BLaER1 (cell line): ENCODE data around the gene SLC39A7.
A peak's percentile ranks its signal among the peaks of the same experiment; 100 is the strongest.

Experiments used
- H3K27ac ChIP-seq: shearing (Covaris generic); formaldehyde crosslinking; 2 replicates; pipeline ENCODE4 v1.8.1; 2022
- H3K27me3 ChIP-seq: shearing (Covaris generic); formaldehyde crosslinking; 2 replicates; pipeline ENCODE4 v1.8.1; 2022
- H3K36me3 ChIP-seq: shearing (Covaris generic); formaldehyde crosslinking; 2 replicates; pipeline ENCODE4 v1.8.1; 2022
- H3K4me1 ChIP-seq: shearing (Covaris generic); formaldehyde crosslinking; 2 replicates; pipeline ENCODE4 v1.8.1; 2022
- H3K4me2 ChIP-seq: shearing (Covaris generic); formaldehyde crosslinking; 2 replicates; pipeline ENCODE4 v1.8.1; 2022
- H3K4me3 ChIP-seq: shearing (Covaris generic); formaldehyde crosslinking; 2 replicates; pipeline ENCODE4 v1.8.1; 2022
- H3K9ac ChIP-seq: shearing (Covaris generic); formaldehyde crosslinking; 2 replicates; pipeline ENCODE4 v1.8.1; 2022
- H3K9me3 ChIP-seq: shearing (Covaris generic); formaldehyde crosslinking; 2 replicates; pipeline ENCODE4 v1.8.1; 2022
- H4K20me1 ChIP-seq: shearing (Covaris generic); formaldehyde crosslinking; 2 replicates; pipeline ENCODE4 v1.8.1; 2022
- Cebpa-rat ChIP-seq: shearing (Covaris generic); IDR thresholded peaks from 2 replicates; pipeline ENCODE4 v1.8.1; 2022

SLC39A7 gene

GRCh38 chr6:33189164-33189563 lies 11.5 kb upstream of the SLC39A7 start:
- peaks cover 18% of the 10 kb centered on the region for H3K4me1 ChIP-seq
- H3K27me3 ChIP-seq: peaks cover 37% of the 10 kb centered on the region
- H3K4me3 ChIP-seq: no peak overlapping the region
- 0 out of 2 replicates have a peak, but pooled peaks cover 3% of the 10 kb centered on the region for H3K9me3 ChIP-seq
- H3K4me2 ChIP-seq: no peak overlapping the region
- H3K9ac ChIP-seq: no peak overlapping the region
- H4K20me1 ChIP-seq: peaks cover 17% of the 10 kb centered on the region
- H3K36me3 ChIP-seq: peaks cover 7% of the 10 kb centered on the region
- H3K27ac ChIP-seq: no peak overlapping the region
- no peak for TF ChIP-seq Cebpa-rat

GRCh38 chr6:33189625-33190448 lies 10.8 kb upstream of the SLC39A7 start:
- peaks cover 23% of the 10 kb centered on the region for H4K20me1 ChIP-seq
- TF ChIP-seq Cebpa-rat: no peak
- H3K9me3 ChIP-seq: no peaks in the 10 kb centered on the region
- H3K4me2 ChIP-seq: no peak overlapping the region
- no peak overlapping the region for H3K9ac ChIP-seq
- H3K4me3 ChIP-seq: no peak overlapping the region
- H3K27me3 ChIP-seq: peaks cover 37% of the 10 kb centered on the region
- H3K36me3 ChIP-seq: peaks cover 14% of the 10 kb centered on the region
- H3K27ac ChIP-seq: no peak overlapping the region
- H3K4me1 ChIP-seq: peaks cover 16% of the 10 kb centered on the region

- TF ChIP-seq Cebpa-rat: no peak
- Histone ChIP-seq H3K4me3 (no peak overlapping the region), H3K27ac (no peak overlapping the region), H4K20me1 (peaks cover 30% of the 10 kb centered on the region), H3K4me1 (peaks cover 16% of the 10 kb centered on the region), H3K36me3 (peaks cover 22% of the 10 kb centered on the region), H3K9me3 (no peaks in the 10 kb centered on the region), H3K27me3 (peaks cover 37% of the 10 kb centered on the region), H3K4me2 (no peak overlapping the region), H3K9ac (no peak overlapping the region)
These were observed 10.1 kb upstream of the SLC39A7 start for GRCh38 chr6:33190504-33191107.

GRCh38 chr6:33191383-33192104 lies 9.1 kb upstream of the SLC39A7 start:
- H3K36me3 ChIP-seq: peaks cover 31% of the 10 kb centered on the region
- H3K4me1 ChIP-seq: peaks cover 16% of the 10 kb centered on the region
- H3K9me3 ChIP-seq: no peaks in the 10 kb centered on the region
- peaks cover 37% of the 10 kb centered on the region for H3K27me3 ChIP-seq
- H3K9ac ChIP-seq: no peak overlapping the region
- H4K20me1 ChIP-seq: peaks cover 39% of the 10 kb centered on the region
- TF ChIP-seq Cebpa-rat: no peak
- H3K4me2 ChIP-seq: peak overlapping the region; percentile 85
- H3K27ac ChIP-seq: no peak overlapping the region
- H3K4me3 ChIP-seq: no peak overlapping the region

- Histone ChIP-seq H3K9ac (peak within 1 kb of the TSS; percentile 53; the same call in 1 of the 2 replicates), H3K4me2 (peak within 1 kb of the TSS; percentile 85), H3K9me3 (no peaks in the 10 kb centered on the region), H3K27ac (no peak within 1 kb of the TSS), H4K20me1 (peaks cover 44% of the 10 kb centered on the region), H3K4me1 (peaks cover 16% of the 10 kb centered on the region), H3K27me3 (peaks cover 37% of the 10 kb centered on the region), H3K36me3 (peaks cover 38% of the 10 kb centered on the region), H3K4me3 (peak within 1 kb of the TSS; percentile 59)
- TF ChIP-seq Cebpa-rat: no peak
These were observed 8.5 kb upstream of the SLC39A7 start, which contains the start of gene COL11A2 for GRCh38 chr6:33192105-33192646. Gene COL11A2, minus strand, starts transcription at chr6:33192467. Its CDS starts 227 bp downstream, at chr6:33192240.

- Histone ChIP-seq H3K4me3 (peak overlapping the region; percentile 59), H3K9ac (peak overlapping the region; percentile 53; the same call in 1 of the 2 replicates), H3K36me3 (peaks cover 43% of the 10 kb centered on the region), H3K27me3 (peaks cover 37% of the 10 kb centered on the region), H3K4me2 (peak overlapping the region; percentile 85), H4K20me1 (peaks cover 51% of the 10 kb centered on the region), H3K4me1 (peaks cover 16% of the 10 kb centered on the region), H3K27ac (no peak overlapping the region), H3K9me3 (no peaks in the 10 kb centered on the region)
- no peak for TF ChIP-seq Cebpa-rat
These were observed 7.7 kb upstream of the SLC39A7 start for GRCh38 chr6:33192671-33193602.

GRCh38 chr6:33193619-33194018 lies 7.0 kb upstream of the SLC39A7 start:
- TF ChIP-seq Cebpa-rat: no peak
- Histone ChIP-seq H3K4me1 (peaks cover 23% of the 10 kb centered on the region), H3K27ac (no peak overlapping the region), H3K27me3 (peaks cover 37% of the 10 kb centered on the region), H3K4me2 (no peak overlapping the region; the same call in 1 of the 2 replicates), H3K36me3 (peaks cover 48% of the 10 kb centered on the region), H3K9me3 (no peaks in the 10 kb centered on the region), H3K4me3 (no peak overlapping the region), H3K9ac (no peak overlapping the region), H4K20me1 (peaks cover 58% of the 10 kb centered on the region)

GRCh38 chr6:33194431-33194979 lies 6.2 kb upstream of the SLC39A7 start:
- Histone ChIP-seq H3K4me2 (no peak overlapping the region), H3K4me3 (no peak overlapping the region), H4K20me1 (peaks cover 65% of the 10 kb centered on the region), H3K9me3 (no peaks in the 10 kb centered on the region), H3K9ac (no peak overlapping the region), H3K36me3 (peaks cover 48% of the 10 kb centered on the region), H3K27me3 (peaks cover 37% of the 10 kb centered on the region), H3K27ac (no peak overlapping the region), H3K4me1 (peaks cover 32% of the 10 kb centered on the region)
- no peak for TF ChIP-seq Cebpa-rat
